ENCODE results near the gene BTBD18. TPM values are rescaled to one million over a fixed set of nuclear protein-coding genes. Genes with fewer than 3 reads are reported as not detected.
A peak's percentile ranks its signal among the peaks of the same experiment; 100 is the strongest.

Gene BTBD18
- total RNA-seq, 1 donor from 2014 or later: not detected

GRCh38 chr11:57779276-57779675, 27.7 kb upstream of the BTBD18 start:
- peaks cover 2% of the 10 kb centered on the region for H3K9me3 Mint-ChIP-seq (ENCODE audit: unreplicated experiment)
- peaks cover 6% of the 10 kb centered on the region for H3K27me3 Mint-ChIP-seq (ENCODE audit: unreplicated experiment)
- no peaks in the 10 kb centered on the region for H3K36me3 Mint-ChIP-seq (ENCODE audit: unreplicated experiment)
- DNase-seq: no peak
- no peak for TF ChIP-seq CTCF (IDR thresholded peaks at IDR 0.05; ENCODE audit: partially characterized antibody, unreplicated experiment)
- H3K4me3 Mint-ChIP-seq (ENCODE audit: unreplicated experiment): peak overlapping the region; percentile 76
- peak overlapping the region; percentile 88 for H3K27ac Mint-ChIP-seq (ENCODE audit: unreplicated experiment)
- peaks cover 67% of the 10 kb centered on the region for H3K4me1 Mint-ChIP-seq (ENCODE audit: low read depth, unreplicated experiment)

DNA sequence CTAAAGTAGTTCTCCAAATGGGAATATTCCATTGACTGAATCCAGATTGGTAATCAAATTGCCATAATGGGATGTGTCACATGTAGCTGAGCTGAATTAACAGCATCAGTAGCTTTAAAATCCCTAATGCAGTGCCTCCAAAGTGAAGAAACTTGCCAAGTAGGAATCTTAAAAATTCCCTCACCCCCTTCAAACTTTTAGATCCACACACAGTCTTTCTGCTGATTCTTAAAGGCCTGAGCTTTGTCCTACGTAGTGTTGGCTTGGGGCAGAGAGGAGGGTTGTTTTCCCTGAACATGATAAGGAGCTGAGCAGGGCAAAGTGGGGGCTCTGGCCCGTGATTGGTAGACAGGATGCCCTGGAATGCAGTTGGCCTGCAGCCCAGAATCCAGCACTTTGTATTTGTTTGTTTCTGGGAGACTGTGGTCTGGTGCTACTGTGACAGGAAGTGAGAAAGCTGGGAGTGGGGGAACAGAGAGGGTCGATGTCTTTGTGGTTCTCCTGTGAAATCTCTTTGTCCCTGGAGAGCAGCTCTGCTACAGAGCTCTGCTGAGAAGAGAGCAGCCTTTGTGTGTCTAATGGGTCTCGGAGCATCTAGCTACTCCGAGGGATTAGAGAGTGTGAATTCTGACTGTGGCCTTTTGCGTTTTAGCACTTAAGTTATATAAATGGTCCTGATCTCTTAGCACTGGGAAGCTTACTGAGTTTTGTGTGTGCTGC, 26.9 kb upstream of the BTBD18 start:
- DNase-seq: peak; percentile 38

DNA sequence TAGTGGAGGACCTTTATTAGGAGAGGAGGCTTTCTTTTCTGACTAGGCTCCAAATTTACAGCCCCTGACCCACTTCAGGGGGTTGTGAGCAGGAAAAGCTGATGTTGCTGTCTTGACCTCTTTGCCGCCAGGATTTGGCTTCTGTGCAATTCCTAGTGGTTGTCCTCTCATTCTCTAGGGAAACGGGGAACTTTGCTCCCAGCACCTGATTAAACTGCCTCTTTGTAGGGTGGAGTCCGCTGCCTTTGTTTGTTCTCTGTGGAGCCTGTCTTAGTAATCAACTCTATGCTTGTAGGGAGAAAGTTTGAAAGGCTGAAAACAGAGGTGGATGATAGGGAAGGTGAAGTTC, 26.3 kb upstream of the BTBD18 start:
- peaks cover 73% of the 10 kb centered on the region for H3K4me1 Mint-ChIP-seq (ENCODE audit: low read depth, unreplicated experiment)
- TF ChIP-seq CTCF (IDR thresholded peaks at IDR 0.05; ENCODE audit: partially characterized antibody, unreplicated experiment): no peak

More for the DNA sequence above, 26.9 kb upstream of the BTBD18 start:
- peaks cover 72% of the 10 kb centered on the region for H3K4me1 Mint-ChIP-seq (ENCODE audit: low read depth, unreplicated experiment)
- H3K4me3 Mint-ChIP-seq (ENCODE audit: unreplicated experiment): peak overlapping the region; percentile 76
- H3K36me3 Mint-ChIP-seq (ENCODE audit: unreplicated experiment): no peaks in the 10 kb centered on the region
- H3K27ac Mint-ChIP-seq (ENCODE audit: unreplicated experiment): peak overlapping the region; percentile 88
- TF ChIP-seq CTCF (IDR thresholded peaks at IDR 0.05; ENCODE audit: partially characterized antibody, unreplicated experiment): no peak
- peaks cover 6% of the 10 kb centered on the region for H3K27me3 Mint-ChIP-seq (ENCODE audit: unreplicated experiment)
- H3K9me3 Mint-ChIP-seq (ENCODE audit: unreplicated experiment): peaks cover 2% of the 10 kb centered on the region

GRCh38 chr11:57776577-57777210, 25.1 kb upstream of the BTBD18 start:
- Mint-ChIP-seq H3K36me3 (ENCODE audit: unreplicated experiment) (no peaks in the 10 kb centered on the region), H3K4me1 (ENCODE audit: low read depth, unreplicated experiment) (peaks cover 72% of the 10 kb centered on the region), H3K27me3 (ENCODE audit: unreplicated experiment) (peaks cover 6% of the 10 kb centered on the region), H3K9me3 (ENCODE audit: unreplicated experiment) (no peaks in the 10 kb centered on the region), H3K4me3 (ENCODE audit: unreplicated experiment) (peak overlapping the region; percentile 82), H3K27ac (ENCODE audit: unreplicated experiment) (peak overlapping the region; percentile 90)
- no peak for TF ChIP-seq CTCF (IDR thresholded peaks at IDR 0.05; ENCODE audit: partially characterized antibody, unreplicated experiment)
- DNase-seq: no peak

More for the DNA sequence above, 26.3 kb upstream of the BTBD18 start:
- Mint-ChIP-seq H3K27ac (ENCODE audit: unreplicated experiment) (peak overlapping the region; percentile 88), H3K9me3 (ENCODE audit: unreplicated experiment) (peaks cover 2% of the 10 kb centered on the region), H3K36me3 (ENCODE audit: unreplicated experiment) (no peaks in the 10 kb centered on the region), H3K4me3 (ENCODE audit: unreplicated experiment) (peak overlapping the region; percentile 76), H3K27me3 (ENCODE audit: unreplicated experiment) (peaks cover 6% of the 10 kb centered on the region)
- DNase-seq: no peak

DNA sequence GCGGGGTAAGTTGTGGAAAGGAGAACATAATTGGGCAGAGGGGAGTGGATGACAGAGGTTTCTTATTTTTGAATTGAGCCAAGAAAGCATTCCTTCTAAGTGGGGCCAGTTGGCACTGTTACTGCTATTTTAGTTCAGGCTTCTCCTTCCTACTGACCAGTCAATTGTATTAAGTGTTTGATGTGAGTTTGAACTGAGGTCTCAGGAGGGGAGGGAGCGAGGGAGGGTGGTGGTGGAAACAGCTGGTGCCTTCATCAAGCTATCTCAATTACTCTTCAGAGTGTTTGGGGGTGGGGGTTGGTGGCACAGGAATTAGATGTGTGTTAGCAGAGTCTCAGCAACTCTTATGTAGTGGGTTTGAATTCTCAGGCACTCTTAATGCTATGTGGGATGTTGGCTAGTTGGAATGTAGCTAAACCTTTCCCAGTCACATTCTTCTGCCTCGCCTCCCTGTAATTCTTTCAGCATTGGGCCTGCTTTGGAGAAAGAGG, 24.5 kb upstream of the BTBD18 start:
- no peaks in the 10 kb centered on the region for H3K36me3 Mint-ChIP-seq (ENCODE audit: unreplicated experiment)
- peak overlapping the region; percentile 82 for H3K4me3 Mint-ChIP-seq (ENCODE audit: unreplicated experiment)
- DNase-seq: peak; percentile 45
- H3K27me3 Mint-ChIP-seq (ENCODE audit: unreplicated experiment): peaks cover 9% of the 10 kb centered on the region
- H3K9me3 Mint-ChIP-seq (ENCODE audit: unreplicated experiment): no peaks in the 10 kb centered on the region
- peaks cover 71% of the 10 kb centered on the region for H3K4me1 Mint-ChIP-seq (ENCODE audit: low read depth, unreplicated experiment)
- TF ChIP-seq CTCF (IDR thresholded peaks at IDR 0.05; ENCODE audit: partially characterized antibody, unreplicated experiment): no peak
- H3K27ac Mint-ChIP-seq (ENCODE audit: unreplicated experiment): peak overlapping the region; percentile 90

All from glutamatergic neuron (in vitro differentiated cells).